ENCODE measurements around the gene SMIM27. TPM values are rescaled to one million over a fixed set of nuclear protein-coding genes. Genes with fewer than 3 reads are reported as not detected.

Gene SMIM27
- total RNA-seq, 1 experiment from 2014 or later: 8.1 TPM

- DNase-seq (ENCODE audit: low read depth, low spot score): no peak
- no peaks in the 10 kb centered on the region for H4K20me1 ChIP-seq (ENCODE audit: insufficient read depth)
- no peaks in the 10 kb centered on the region for H3K36me3 ChIP-seq (ENCODE audit: control insufficient read depth in 1 of 2, insufficient read depth in 2 of 2, low read length in 2 of 2)
- TF ChIP-seq POLR2AphosphoS5 (IDR thresholded peaks at IDR 0.05; ENCODE audit: low read depth, low read length) (no peak), SRF (IDR thresholded peaks at IDR 0.05; ENCODE audit: low read depth) (no peak), CEBPB (IDR thresholded peaks at IDR 0.05; ENCODE audit: low read depth) (no peak), EZH2 (IDR thresholded peaks at IDR 0.05) (no peak), TCF7L2 (IDR thresholded peaks at IDR 0.05; ENCODE audit: borderline replicate concordance, extremely low read depth, insufficient read depth, insufficient read length) (no peak), RAD21 (IDR thresholded peaks at IDR 0.05; ENCODE audit: low read depth) (no peak), YY1 (IDR thresholded peaks at IDR 0.05; ENCODE audit: extremely low read depth, insufficient replicate concordance, low read depth, low read length) (no peak), MAX (IDR thresholded peaks at IDR 0.05) (no peak), ZBTB33 (IDR thresholded peaks at IDR 0.05; ENCODE audit: extremely low read depth, insufficient replicate concordance, low read length) (no peak), POLR2A (IDR thresholded peaks at IDR 0.05; ENCODE audit: borderline replicate concordance, extremely low read depth, insufficient read depth, insufficient read length) (no peak), REST (IDR thresholded peaks at IDR 0.05; ENCODE audit: low read depth) (no peak), JUND (IDR thresholded peaks at IDR 0.05) (no peak), ATF3 (IDR thresholded peaks at IDR 0.05) (no peak), ZNF274 (IDR thresholded peaks at IDR 0.05; ENCODE audit: low read depth, low read length) (no peak), EZH2phosphoT487 (IDR thresholded peaks at IDR 0.05; ENCODE audit: borderline replicate concordance) (no peak), CTCF (IDR thresholded peaks at IDR 0.05 in 2 of 3, conservative IDR thresholded peaks at IDR 0.05 in 1 of 3; ENCODE audit: borderline replicate concordance in 1 of 3, insufficient read depth in 1 of 3, low read depth in 2 of 3, low read length in 2 of 3) (no peak)
- ChIA-PET CTCF (interaction anchor here (1.2 to 1.5 kb wide), 2 partner anchors 15 to 217 kb away, joined by 4 read pairs; no protein-coding TSS in a partner anchor), POLR2A (no interaction called here), RAD21 (ENCODE audit: low non-redundant PET in 1 of 2, low total read pairs in 2 of 2, uncharacterized antibody in 2 of 2, unreplicated experiment in 2 of 2) (no interaction called here)
- intact Hi-C loops (cut with micrococcal nuclease): no loop called here
- H3K9me2 ChIP-seq (ENCODE audit: insufficient read depth): no peaks in the 10 kb centered on the region
- H2AFZ ChIP-seq (ENCODE audit: low read depth, low read length, poor library complexity, severe bottlenecking): no peak overlapping the region
- no peaks in the 10 kb centered on the region for H3K9me3 ChIP-seq (ENCODE audit: control insufficient read depth in 1 of 2, insufficient read depth in 1 of 2, low read depth in 1 of 2, low read length in 2 of 2)
- no peak overlapping the region for H3K27ac ChIP-seq (ENCODE audit: low read depth, low read length)
- H3K79me2 ChIP-seq (ENCODE audit: insufficient read depth, low read length): no peaks in the 10 kb centered on the region
- H3K4me3 ChIP-seq (replicated peaks in 1 of 2; ENCODE audit: low read depth in 1 of 2, low read length in 2 of 2): no peak overlapping the region
- ATAC-seq: no peak
- H3K4me2 ChIP-seq (ENCODE audit: low read length): no peak overlapping the region
- no TSS peak for BruUV-seq (replicated peaks)
- no peaks in the 10 kb centered on the region for H3K4me1 ChIP-seq (ENCODE audit: control insufficient read depth in 1 of 2, insufficient read depth in 2 of 2, low read length in 2 of 2)
- H3K27me3 ChIP-seq (ENCODE audit: insufficient read depth, low read length): no peaks in the 10 kb centered on the region
- no peak overlapping the region for H3K9ac ChIP-seq (ENCODE audit: low read length)
Measured at GRCh38 chr9:32596096-32596865, 44.2 kb downstream of the SMIM27 start.
